HG02943 (cell line): Measurements from ENCODE around the gene GLYR1.

Experiments used
- ATAC-seq: cut with Tn5 transposase; IDR thresholded peaks from one replicate; pipeline ENCODE4 v1.9.1; 2021; ENCODE audit warnings: mild to moderate bottlenecking, low read depth, moderate library complexity; ENCODE audit not compliant: unreplicated experiment

Gene GLYR1

DNA sequence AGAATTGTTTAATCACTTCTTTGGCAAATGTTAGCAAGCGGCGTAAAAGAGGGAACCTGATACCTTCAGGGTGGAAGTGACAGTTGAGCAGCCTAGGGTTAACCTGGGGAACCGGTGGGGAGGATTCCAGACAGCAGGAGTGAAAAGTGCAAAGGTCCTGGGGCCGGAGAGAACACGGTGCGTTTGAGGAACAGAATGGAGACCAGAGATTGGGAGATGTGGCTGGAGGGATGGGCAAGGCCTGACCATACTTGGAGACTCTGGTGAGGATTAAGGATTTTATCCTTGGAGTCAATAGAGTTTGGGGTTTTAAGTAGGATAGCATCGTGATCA, 77.8 kb downstream of the GLYR1 start:
- ATAC-seq = no peak

DNA sequence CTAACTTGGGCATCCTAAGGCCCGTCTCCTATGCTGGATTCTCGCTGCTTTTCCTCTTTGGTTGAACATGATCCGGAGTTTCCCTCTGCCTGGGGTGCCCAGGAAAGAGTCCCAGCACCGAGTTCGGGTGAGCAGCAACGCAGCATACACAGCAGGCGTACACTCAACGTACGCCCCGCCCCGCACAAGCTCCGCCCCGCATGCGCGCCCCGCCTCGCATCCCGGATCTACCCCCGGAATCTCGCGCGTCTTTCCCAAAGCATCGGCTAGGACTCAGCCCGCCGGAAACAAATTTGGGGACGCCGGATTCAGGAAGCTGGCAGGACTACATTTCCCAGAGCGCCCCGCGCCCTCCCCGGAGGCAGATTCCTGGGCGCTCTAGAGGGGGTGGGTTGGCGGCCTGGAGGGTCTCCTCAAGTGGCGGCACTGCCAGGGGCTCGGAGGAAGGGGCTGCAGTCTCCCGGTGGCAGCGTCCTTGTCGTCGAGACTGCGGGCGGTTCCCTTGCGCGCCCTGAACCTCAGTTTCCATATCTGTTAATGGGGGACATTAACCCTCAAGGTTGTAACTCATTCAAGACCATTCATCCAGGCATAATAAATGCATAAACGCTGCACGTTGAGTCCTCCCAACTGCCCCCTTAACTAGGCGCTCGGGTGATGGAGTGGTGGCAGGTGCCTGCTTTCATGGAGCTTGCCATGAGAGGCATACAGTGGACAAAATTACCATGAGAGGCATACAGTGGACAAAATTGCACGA, 78.4 kb downstream of the GLYR1 start:
- peak; percentile 63 for ATAC-seq

DNA sequence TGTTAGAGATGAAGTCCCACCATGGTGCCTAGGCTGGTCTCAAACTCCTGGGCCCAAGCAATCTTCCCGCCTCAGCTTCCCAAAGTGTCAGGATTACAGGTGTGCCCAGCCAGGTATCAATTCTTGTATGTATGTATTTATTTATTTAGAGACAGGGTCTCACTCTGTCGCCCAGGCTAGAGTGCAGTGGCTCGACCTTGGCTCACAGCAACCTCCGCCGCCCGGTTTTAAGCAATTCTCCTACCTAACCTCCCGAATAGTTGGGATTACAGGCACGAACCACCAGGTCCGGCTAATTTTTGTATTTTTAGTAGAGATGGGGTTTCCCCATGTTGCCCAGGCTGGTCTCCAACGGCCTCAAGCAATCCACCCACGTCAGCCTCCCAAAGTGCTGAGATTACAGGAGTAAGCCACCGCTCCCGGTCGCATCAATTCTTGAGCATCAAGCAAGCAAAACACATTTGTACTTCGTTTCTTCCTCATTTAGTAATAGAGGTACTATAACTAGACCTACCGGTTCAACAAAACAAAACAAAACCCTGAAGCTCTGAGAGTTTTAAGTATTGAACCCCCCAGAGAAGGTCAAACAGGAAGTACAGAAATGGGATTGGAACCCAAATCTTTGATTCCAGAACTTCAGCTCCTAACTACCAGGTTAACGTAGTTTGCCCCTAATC, 79.1 kb downstream of the GLYR1 start:
- no peak for ATAC-seq

DNA sequence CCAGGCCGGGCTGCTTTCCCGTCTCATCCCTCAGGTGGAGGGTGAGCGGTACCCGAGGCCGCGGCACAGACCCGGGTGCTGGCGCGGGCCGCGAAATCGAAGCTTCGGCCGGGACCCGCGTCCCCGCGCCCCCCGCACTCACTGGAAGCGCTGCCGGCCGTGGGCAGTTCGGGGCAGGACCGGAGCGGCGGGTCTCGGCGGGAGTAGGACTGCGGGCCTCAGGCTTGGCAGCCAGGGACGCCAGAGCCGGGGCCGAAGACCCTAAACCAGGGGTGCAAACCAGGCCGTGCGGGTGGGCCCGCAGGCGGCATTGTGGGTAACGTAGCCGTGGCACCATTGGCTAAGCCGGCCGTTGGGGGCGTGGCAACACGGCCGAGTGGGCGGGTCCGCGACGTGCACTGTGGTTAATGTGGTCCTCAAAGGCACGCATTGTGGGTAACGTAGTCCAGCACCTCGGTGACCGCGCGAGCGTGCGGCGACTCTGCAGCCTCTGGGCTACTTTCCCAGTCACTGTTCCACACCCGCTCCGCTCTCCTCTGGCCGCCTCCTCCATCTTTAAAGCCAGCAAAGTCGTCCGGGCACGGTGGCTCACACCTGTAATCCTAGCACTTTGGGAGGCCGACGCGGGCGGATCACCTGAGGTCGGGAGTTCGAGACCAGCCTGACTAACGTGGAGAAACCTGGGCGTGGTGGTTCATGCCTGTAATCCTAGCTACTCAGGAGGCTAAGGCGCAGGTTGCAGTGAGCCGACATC, 80.0 kb downstream of the GLYR1 start, which contains the start of gene ZNF500:
TSS of gene ZNF500 (minus strand) at position 288 of the 754 bp plus-strand sequence. CDS start 1,184 bp downstream, outside the sequence.
- ATAC-seq = peak; percentile 78

- ATAC-seq = no peak
Observed at GRCh38 chr16:4765511-4766474, 81.3 kb downstream of the GLYR1 start.

DNA sequence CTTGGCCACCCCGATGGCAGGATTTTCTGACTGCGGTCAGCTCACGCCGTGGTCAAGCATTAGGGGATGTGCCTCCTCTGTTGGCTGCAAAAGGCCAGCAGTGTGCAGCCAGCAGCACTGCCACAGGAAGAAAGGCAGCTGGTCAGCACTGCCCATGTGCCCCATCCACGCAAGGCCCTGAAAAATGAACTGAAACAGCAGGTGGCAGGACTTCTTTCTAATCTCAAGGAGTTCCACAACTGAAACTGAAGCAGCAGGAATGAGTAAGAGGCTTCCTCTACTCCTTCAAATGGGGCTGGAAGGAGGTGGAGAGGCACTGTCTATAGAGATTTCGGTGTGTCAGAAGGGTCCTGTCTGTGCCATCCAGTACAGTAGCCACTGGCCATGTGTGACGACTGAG, 83.3 kb downstream of the GLYR1 start:
- ATAC-seq = no peak

- no peak for ATAC-seq
Observed at GRCh38 chr16:4762205-4762604, 84.9 kb downstream of the GLYR1 start.

- ATAC-seq = no peak
Observed at GRCh38 chr16:4760221-4760910, 86.7 kb downstream of the GLYR1 start.

- ATAC-seq = no peak
Observed at GRCh38 chr16:4755687-4756086, 91.4 kb downstream of the GLYR1 start.

- no peak for ATAC-seq
Observed at GRCh38 chr16:4754865-4755264, 92.2 kb downstream of the GLYR1 start.

DNA sequence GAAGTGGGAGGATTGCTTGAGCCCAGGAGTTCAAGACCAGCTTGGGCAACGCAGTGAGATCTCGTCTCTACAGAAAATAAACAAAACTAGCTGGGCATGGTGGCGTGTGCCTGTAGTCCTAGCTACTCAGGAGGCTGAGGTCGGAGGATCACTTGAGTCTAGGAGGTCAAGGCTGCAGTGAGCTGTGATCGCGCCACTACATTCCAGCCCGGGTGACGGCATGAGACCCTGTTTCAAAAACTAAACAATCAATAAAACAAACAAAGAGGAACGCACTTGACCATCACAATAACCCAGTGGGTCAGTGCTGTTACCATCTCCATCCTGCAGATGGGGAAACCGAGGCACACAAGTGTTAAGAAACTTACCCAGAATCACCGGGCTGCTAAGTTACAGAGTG, 93.9 kb downstream of the GLYR1 start:
- no peak for ATAC-seq
